ENCODE data around the gene ILKAP.
A peak's percentile ranks its signal among the peaks of the same experiment; 100 is the strongest.

Gene ILKAP

DNA sequence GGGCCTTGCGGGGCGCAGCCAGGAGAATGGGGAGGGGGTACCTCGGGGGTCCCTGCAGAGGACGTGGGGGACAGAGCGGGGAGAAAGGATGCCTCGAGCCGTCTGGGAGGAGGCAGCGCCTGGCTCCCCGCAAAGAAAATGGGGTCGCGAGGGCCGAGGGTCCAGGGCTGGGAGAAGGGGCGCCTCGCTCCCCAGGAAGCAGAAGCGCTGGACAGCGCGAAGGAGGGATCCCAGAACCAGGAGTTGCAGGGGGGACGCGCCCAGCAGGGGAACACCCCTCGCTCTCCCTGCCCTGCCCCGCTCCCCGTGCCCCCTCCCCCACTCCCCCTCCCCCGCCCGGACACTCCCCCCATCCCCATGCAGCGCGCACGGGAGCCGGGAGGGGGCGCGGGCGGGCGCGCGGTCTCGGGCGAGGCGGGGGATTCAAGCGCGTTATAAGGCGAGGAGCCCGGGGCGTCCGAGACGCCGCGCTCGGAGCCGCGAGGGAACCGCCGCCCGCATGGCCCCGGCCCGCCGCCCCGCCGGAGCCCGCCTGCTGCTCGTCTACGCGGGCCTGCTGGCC is 44.9 kb downstream of the ILKAP start, which contains the start of gene ERFE:
ERFE (plus strand) TSS at position 462 of the 562 bp plus-strand sequence; CDS start at position 500, 38 bp downstream.
- H3K4me1 ChIP-seq (ENCODE audit: control insufficient read depth in 2 of 2, insufficient read depth in 2 of 2, low read length in 2 of 2), result peaks cover 3 to 8% of the 10 kb centered on the region in 2 donors
- no peaks in the 10 kb centered on the region for H3K9me3 ChIP-seq (ENCODE audit: control insufficient read depth in 2 of 2, low read length in 2 of 2)
- no peak within 1 kb of the TSS for H3K27ac ChIP-seq (ENCODE audit: low read depth in 2 of 2, low read length in 2 of 2)
- H3K9ac ChIP-seq (ENCODE audit: low read depth in 1 of 2, low read length in 2 of 2), result no peak within 1 kb of the TSS
- peaks cover 5 to 19% of the 10 kb centered on the region in 2 donors for H3K27me3 ChIP-seq (ENCODE audit: control insufficient read depth in 2 of 2, insufficient read depth in 2 of 2, low read length in 2 of 2)
- H3K4me3 ChIP-seq (ENCODE audit: low read length in 2 of 2), result peak within 1 kb of the TSS; percentile 20 to 31
- H3K36me3 ChIP-seq (ENCODE audit: control insufficient read depth in 2 of 2, insufficient read depth in 2 of 2, low read length in 2 of 2), result no peaks in the 10 kb centered on the region

DNA sequence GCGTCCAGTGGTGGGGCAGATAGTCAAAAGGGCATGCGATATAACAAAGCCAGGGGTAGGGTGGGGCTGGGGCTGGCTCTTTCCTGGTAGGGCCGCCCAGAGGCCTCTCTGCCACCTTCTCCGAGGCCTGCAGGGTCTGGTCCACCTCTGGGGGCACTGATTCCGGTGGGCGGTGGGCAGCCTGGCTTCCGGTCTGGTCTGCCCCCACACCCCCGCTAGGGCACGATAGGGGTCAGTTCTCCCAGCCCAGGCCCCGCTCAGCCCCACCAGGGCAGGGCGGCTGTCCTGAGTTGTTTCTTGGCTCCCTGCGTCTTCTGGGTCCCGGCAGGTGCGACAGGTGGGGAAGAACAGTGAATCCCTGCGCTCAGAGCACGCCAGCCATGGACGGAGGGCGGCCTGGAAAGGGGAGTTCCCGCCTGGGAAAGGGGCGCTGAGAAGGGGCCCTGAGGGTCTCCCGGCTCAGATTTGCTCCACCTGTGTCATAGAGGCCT is 45.4 kb downstream of the ILKAP start:
- peaks cover 5 to 16% of the 10 kb centered on the region in 2 donors for H3K27me3 ChIP-seq (ENCODE audit: control insufficient read depth in 2 of 2, insufficient read depth in 2 of 2, low read length in 2 of 2)
- no peaks in the 10 kb centered on the region for H3K36me3 ChIP-seq (ENCODE audit: control insufficient read depth in 2 of 2, insufficient read depth in 2 of 2, low read length in 2 of 2)
- H3K9ac ChIP-seq (ENCODE audit: low read depth in 1 of 2, low read length in 2 of 2), result no peak overlapping the region
- H3K4me1 ChIP-seq (ENCODE audit: control insufficient read depth in 2 of 2, insufficient read depth in 2 of 2, low read length in 2 of 2), result peaks cover 3 to 8% of the 10 kb centered on the region in 2 donors
- H3K9me3 ChIP-seq (ENCODE audit: control insufficient read depth in 2 of 2, low read length in 2 of 2), result no peaks in the 10 kb centered on the region
- H3K27ac ChIP-seq (ENCODE audit: low read depth in 2 of 2, low read length in 2 of 2), result no peak overlapping the region
- peak overlapping the region in 1 of 2 donors; percentile 17 for H3K4me3 ChIP-seq (ENCODE audit: low read length in 2 of 2)

DNA sequence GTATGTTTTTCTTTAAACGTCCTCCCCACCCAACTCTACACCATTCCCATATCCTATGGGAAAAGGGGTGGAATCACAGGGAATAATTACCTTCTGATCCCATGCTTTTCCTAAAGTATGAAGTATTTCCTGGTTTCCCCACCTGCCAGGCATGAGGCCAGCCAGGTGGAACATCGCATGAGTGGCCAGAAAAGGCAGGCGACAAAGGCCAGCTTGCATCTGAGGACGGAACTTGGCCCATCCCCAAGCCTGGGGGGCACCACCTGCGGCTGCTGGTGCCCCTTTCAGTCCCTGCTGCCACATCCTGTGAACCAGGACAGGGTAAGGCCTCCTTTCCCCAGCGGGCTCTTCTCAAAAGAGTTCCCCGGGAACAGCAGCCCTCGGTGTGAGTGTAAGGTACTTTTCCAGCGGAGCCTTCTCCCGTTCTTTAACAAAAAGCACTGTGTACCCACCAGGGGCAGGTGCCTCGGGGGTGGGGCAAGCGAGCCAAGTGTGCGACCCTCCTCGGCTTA is 45.9 kb downstream of the ILKAP start:
- Histone ChIP-seq H3K36me3 (ENCODE audit: control insufficient read depth in 2 of 2, insufficient read depth in 2 of 2, low read length in 2 of 2) (no peaks in the 10 kb centered on the region), H3K27ac (ENCODE audit: low read depth in 2 of 2, low read length in 2 of 2) (no peak overlapping the region), H3K9me3 (ENCODE audit: control insufficient read depth in 2 of 2, low read length in 2 of 2) (no peaks in the 10 kb centered on the region), H3K9ac (ENCODE audit: low read depth in 1 of 2, low read length in 2 of 2) (no peak overlapping the region), H3K4me3 (ENCODE audit: low read length in 2 of 2) (no peak overlapping the region), H3K27me3 (ENCODE audit: control insufficient read depth in 2 of 2, insufficient read depth in 2 of 2, low read length in 2 of 2) (peaks cover 5 to 11% of the 10 kb centered on the region in 2 donors), H3K4me1 (ENCODE audit: control insufficient read depth in 2 of 2, insufficient read depth in 2 of 2, low read length in 2 of 2) (peaks cover 3 to 8% of the 10 kb centered on the region in 2 donors)

DNA sequence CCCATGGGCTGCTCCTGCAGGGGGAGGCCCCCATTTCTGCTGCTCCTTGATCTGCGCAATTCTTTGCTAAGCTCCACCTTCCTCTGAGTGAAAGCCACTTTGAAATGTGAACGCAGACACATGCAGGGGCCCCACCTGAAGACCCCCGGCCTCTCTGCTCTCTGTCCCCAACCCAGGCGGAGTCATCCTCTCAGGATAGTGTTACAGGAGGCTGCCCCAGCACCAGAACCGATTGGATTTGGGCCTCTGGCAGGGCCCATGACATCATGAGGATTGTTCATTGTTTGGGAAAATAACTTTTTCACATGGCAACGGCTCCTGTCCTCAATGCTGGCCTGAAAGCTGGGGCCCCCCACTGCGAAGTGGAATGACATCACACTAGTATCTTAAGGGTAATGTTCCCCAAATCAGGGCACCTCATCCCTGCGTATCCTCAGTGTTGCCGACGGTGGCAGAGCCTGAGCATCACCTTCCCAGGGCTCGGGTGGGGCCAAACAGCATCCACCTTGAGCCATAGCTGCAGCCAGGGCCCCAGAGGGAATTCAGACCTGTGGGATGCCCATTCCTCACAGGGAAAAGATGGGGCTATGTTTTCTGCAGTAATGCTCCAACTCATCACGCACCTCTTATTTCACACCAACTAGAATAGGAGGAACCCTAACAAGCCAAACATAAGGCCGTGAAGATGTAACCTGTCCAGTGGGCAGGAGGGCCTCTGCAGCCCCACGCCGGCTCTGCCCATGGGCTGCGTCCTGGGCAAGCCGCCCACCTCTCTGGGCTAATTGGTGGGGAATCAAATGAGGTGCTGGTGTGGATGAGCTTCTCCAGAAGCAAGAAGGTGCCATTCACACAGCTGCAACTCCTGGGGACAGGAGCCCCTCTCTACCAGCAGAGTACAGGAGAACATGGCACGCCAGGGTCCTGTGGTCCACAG is 47.5 kb downstream of the ILKAP start:
- Histone ChIP-seq H3K4me3 (ENCODE audit: low read length in 2 of 2) (no peak overlapping the region), H3K4me1 (ENCODE audit: control insufficient read depth in 2 of 2, insufficient read depth in 2 of 2, low read length in 2 of 2) (peaks cover 3 to 8% of the 10 kb centered on the region in 2 donors), H3K9ac (ENCODE audit: low read depth in 1 of 2, low read length in 2 of 2) (no peak overlapping the region), H3K27me3 (ENCODE audit: control insufficient read depth in 2 of 2, insufficient read depth in 2 of 2, low read length in 2 of 2) (peaks cover 5 to 11% of the 10 kb centered on the region in 2 donors), H3K27ac (ENCODE audit: low read depth in 2 of 2, low read length in 2 of 2) (peak overlapping the region in 1 of 2 donors; percentile 4), H3K36me3 (ENCODE audit: control insufficient read depth in 2 of 2, insufficient read depth in 2 of 2, low read length in 2 of 2) (no peaks in the 10 kb centered on the region), H3K9me3 (ENCODE audit: control insufficient read depth in 2 of 2, low read length in 2 of 2) (no peaks in the 10 kb centered on the region)

DNA sequence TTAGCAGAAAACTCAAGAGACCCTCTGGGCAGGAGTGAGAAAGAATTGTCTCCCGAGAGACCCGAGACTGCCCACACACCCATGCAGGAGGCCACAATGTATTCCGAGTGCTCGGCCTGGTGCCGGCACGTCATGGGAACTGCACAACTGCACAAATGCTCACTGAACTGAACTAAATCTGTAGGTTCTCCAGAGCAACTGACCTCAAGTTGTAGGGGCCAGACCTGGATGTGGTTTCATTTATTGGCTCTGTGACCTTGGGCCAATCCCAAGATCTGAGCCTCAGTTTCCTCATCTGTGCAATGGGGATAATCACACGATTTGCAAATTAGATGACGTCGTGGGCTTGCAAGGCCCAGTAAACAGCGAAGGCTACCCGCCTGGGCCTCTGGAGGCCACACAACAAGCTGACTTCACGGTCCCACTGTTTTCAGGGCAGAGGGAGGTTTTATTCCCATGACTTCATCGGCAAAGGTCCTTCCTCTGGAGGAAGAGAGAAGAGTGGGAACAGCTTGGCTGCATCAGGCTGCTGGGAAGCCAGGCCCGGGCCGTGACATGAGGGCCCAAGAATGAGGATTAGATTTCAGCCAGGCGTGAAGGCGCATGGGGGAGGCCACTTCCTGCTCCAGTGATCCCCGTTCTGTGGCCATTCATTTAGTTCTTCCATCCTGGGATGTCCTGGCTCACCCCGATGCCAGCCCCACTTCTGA is 48.3 kb downstream of the ILKAP start:
- Histone ChIP-seq H3K9ac (ENCODE audit: low read depth in 1 of 2, low read length in 2 of 2) (no peak overlapping the region), H3K4me3 (ENCODE audit: low read length in 2 of 2) (no peak overlapping the region), H3K27me3 (ENCODE audit: control insufficient read depth in 2 of 2, insufficient read depth in 2 of 2, low read length in 2 of 2) (peaks cover 3 to 11% of the 10 kb centered on the region in 2 donors), H3K4me1 (ENCODE audit: control insufficient read depth in 2 of 2, insufficient read depth in 2 of 2, low read length in 2 of 2) (peaks cover 3 to 7% of the 10 kb centered on the region in 2 donors), H3K9me3 (ENCODE audit: control insufficient read depth in 2 of 2, low read length in 2 of 2) (no peaks in the 10 kb centered on the region), H3K36me3 (ENCODE audit: control insufficient read depth in 2 of 2, insufficient read depth in 2 of 2, low read length in 2 of 2) (no peaks in the 10 kb centered on the region), H3K27ac (ENCODE audit: low read depth in 2 of 2, low read length in 2 of 2) (peak overlapping the region in 1 of 2 donors; percentile 16)

DNA sequence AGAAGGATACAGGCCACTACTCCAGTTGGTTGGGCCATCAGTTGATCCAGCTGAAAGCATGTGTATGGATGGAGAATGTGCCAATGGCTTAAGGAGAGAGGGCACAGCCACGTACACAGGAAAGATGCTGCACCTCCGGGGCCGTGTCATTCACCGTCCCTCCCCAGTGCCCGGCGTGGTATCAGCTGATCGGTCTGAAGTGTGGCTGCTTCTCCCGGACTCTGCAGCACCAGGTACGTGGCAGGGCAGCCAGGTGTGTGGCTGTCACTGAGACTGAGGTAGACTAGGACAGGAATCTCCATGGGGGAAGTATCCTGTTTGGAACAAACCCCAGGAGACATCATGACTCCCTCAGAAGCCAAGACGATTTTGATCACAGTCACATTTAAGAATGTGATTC is 48.9 kb downstream of the ILKAP start:
- Histone ChIP-seq H3K27ac (ENCODE audit: low read depth in 2 of 2, low read length in 2 of 2) (no peak overlapping the region), H3K4me1 (ENCODE audit: control insufficient read depth in 2 of 2, insufficient read depth in 2 of 2, low read length in 2 of 2) (peaks cover 3 to 6% of the 10 kb centered on the region in 2 donors), H3K4me3 (ENCODE audit: low read length in 2 of 2) (no peak overlapping the region), H3K27me3 (ENCODE audit: control insufficient read depth in 2 of 2, insufficient read depth in 2 of 2, low read length in 2 of 2) (peaks cover 3 to 5% of the 10 kb centered on the region in 2 donors), H3K9ac (ENCODE audit: low read depth in 1 of 2, low read length in 2 of 2) (no peak overlapping the region), H3K9me3 (ENCODE audit: control insufficient read depth in 2 of 2, low read length in 2 of 2) (no peaks in the 10 kb centered on the region), H3K36me3 (ENCODE audit: control insufficient read depth in 2 of 2, insufficient read depth in 2 of 2, low read length in 2 of 2) (no peaks in the 10 kb centered on the region)

DNA sequence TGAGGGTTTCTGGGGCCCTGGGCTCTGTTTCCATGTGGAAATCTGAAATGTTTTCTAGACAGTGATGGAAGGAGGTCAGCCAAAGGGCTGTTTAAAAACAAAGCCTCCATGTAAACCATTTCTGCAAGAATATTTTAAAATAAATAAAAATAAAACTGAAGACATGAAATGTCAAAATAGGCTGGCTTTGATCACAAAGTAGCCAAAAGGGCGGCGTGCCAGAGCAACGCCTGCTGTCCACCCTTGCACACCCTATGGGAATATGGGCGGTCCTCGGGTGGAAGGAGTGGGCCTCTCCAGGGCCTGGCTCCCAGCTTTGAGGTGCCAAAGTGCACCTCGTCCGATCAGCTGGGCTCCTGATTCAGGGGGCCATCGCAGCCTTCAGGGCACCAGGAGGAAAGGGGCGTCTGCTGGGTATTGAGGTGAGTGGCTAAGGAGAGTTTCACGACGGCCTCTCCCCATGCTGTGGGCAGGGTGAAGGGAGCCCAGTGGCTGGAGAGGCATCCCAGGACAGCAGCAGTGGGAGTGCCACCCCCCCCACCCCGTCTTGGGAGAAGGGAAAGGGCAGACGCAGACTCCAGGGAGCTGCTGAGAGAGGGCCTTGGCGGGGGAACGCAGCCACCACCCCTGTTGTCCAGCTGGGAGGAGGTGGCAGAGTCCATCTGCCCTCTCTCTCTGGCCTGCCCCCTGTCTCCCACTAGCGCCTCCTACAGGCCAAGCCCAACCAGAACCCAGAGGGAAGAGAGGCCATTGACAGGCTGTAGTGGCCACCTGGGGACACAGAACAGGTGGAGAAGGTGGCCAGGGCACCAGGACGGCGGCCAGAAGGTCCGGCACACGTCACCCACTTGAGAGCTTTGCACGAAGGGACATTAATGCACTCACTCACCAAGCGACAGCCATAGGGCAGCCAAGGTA is 50.5 kb downstream of the ILKAP start:
- Histone ChIP-seq H3K9me3 (ENCODE audit: control insufficient read depth in 2 of 2, low read length in 2 of 2) (no peaks in the 10 kb centered on the region), H3K9ac (ENCODE audit: low read depth in 1 of 2, low read length in 2 of 2) (no peak overlapping the region), H3K27ac (ENCODE audit: low read depth in 2 of 2, low read length in 2 of 2) (no peak overlapping the region), H3K36me3 (ENCODE audit: control insufficient read depth in 2 of 2, insufficient read depth in 2 of 2, low read length in 2 of 2) (no peaks in the 10 kb centered on the region), H3K27me3 (ENCODE audit: control insufficient read depth in 2 of 2, insufficient read depth in 2 of 2, low read length in 2 of 2) (no peaks in the 10 kb centered on the region), H3K4me3 (ENCODE audit: low read length in 2 of 2) (no peak overlapping the region), H3K4me1 (ENCODE audit: control insufficient read depth in 2 of 2, insufficient read depth in 2 of 2, low read length in 2 of 2) (peaks cover 0 to under 1% of the 10 kb centered on the region in 2 donors)

DNA sequence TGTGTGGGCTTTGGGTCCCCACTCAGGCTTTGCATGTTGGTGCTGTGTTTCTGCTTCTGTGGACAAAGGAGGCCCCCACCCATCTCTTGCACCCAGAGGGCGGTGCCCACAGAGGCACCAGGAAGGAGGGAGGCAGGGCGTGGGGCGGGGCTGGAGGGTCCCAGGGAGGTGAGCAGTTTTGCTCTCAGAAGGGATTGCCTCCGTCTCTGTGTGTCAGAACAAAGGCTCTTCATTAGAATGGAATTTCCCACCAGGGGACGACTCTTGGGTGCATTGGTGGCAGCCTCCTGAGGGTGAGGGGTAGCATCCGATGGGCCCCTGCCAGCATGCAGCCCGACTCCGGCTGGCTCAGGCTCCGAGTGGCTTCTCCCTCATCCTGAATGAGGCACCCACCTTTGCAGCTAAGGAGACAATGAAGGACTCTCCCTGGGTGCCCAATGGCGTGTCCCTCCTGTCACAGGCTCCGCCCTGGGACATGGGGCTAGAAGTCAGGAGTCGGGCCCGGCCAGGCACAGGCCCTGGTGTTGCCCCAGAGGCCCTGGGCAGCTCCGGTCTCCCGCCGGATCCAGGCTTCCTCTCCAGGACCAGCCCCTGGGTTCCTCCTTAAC is 51.8 kb downstream of the ILKAP start:
- Histone ChIP-seq H3K4me1 (ENCODE audit: control insufficient read depth in 2 of 2, insufficient read depth in 2 of 2, low read length in 2 of 2) (no peaks in the 10 kb centered on the region), H3K9me3 (ENCODE audit: control insufficient read depth in 2 of 2, low read length in 2 of 2) (no peaks in the 10 kb centered on the region), H3K9ac (ENCODE audit: low read depth in 1 of 2, low read length in 2 of 2) (no peak overlapping the region), H3K36me3 (ENCODE audit: control insufficient read depth in 2 of 2, insufficient read depth in 2 of 2, low read length in 2 of 2) (no peaks in the 10 kb centered on the region), H3K4me3 (ENCODE audit: low read length in 2 of 2) (no peak overlapping the region), H3K27ac (ENCODE audit: low read depth in 2 of 2, low read length in 2 of 2) (no peak overlapping the region), H3K27me3 (ENCODE audit: control insufficient read depth in 2 of 2, insufficient read depth in 2 of 2, low read length in 2 of 2) (no peaks in the 10 kb centered on the region)

DNA sequence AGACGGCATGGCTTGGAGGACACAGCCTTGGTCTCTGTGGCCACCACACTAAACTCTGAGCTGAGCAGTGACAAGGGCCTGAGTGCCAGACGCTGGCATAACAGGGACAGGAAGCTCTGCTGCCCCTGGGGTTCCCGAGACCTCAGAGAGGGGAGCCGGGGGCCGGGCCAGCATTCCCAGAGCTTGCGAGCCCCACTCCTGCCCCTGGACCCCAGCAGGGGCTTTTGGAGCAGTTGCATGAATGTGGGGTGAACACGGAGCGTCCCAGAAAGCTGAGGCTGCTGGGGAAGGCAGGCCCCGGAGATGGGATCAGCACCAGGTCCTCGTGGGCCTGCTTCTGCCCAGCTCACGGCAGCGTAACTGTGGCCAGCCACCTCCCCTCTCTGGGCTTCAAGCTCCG is 52.3 kb downstream of the ILKAP start:
- no peak overlapping the region for H3K27ac ChIP-seq (ENCODE audit: low read depth in 2 of 2, low read length in 2 of 2)
- H3K36me3 ChIP-seq (ENCODE audit: control insufficient read depth in 2 of 2, insufficient read depth in 2 of 2, low read length in 2 of 2), result no peaks in the 10 kb centered on the region
- H3K9ac ChIP-seq (ENCODE audit: low read depth in 1 of 2, low read length in 2 of 2), result no peak overlapping the region
- no peak overlapping the region for H3K4me3 ChIP-seq (ENCODE audit: low read length in 2 of 2)
- H3K9me3 ChIP-seq (ENCODE audit: control insufficient read depth in 2 of 2, low read length in 2 of 2), result no peaks in the 10 kb centered on the region
- H3K4me1 ChIP-seq (ENCODE audit: control insufficient read depth in 2 of 2, insufficient read depth in 2 of 2, low read length in 2 of 2), result no peaks in the 10 kb centered on the region
- no peaks in the 10 kb centered on the region for H3K27me3 ChIP-seq (ENCODE audit: control insufficient read depth in 2 of 2, insufficient read depth in 2 of 2, low read length in 2 of 2)
